ENCODE data around the gene NRF1. TPM values are rescaled to one million over a fixed set of nuclear protein-coding genes. Genes with fewer than 3 reads are reported as not detected.
A peak's percentile ranks its signal among the peaks of the same experiment; 100 is the strongest.

Gene NRF1
- total and polyA plus RNA-seq, 2 of the 8 experiments (the other 6 are each of a cell fraction or from before 2014, with no cell fraction given) = 18.2 to 21.4 TPM

DNA sequence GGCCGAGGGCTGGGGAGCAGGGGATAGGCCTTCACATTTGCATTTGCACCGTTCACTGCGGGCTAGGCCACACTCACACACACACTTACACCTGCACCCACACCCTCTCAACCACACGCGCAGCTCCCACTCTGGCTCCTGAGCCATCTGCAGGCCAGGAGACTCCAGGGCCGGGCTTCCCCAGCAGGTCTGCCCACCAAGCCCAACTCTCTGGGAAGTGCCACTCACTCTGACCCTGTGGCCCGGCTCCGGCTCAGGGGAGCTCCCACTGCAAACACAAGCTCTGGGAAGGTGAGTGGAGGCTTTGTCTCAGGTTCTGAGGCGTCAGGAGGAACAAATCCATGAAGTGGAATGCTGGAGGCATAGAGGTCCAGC lies 157.9 kb downstream of the NRF1 start:
- WGBS, 2 experiments (ENCODE audit: extremely low coverage in 1 of 2, insufficient coverage in 1 of 2, insufficient read length in 1 of 2, insufficient replicate concordance in 2 of 2, low coverage in 1 of 2, low lambda C conversion rate in 2 of 2, missing lambda C conversion rate in 1 of 2) = 99% methylated on average over 8 of the region's 9 CpGs; no CpG with 5 or more reads in 1 of the 2 experiments
- no peak overlapping the region for H2AK5ac ChIP-seq (ENCODE audit: low read depth, low read length)
- peaks cover 0 to 2% of the 10 kb centered on the region in 2 experiments for H4K20me1 ChIP-seq (replicated peaks in 1 of 2; ENCODE audit: control insufficient read depth in 1 of 2, insufficient read depth in 2 of 2, low read length in 2 of 2)
- no peak overlapping the region for H2BK15ac ChIP-seq (ENCODE audit: low read length)
- peaks cover under 1 to 17% of the 10 kb centered on the region in 2 experiments; a peak in 2 of 4 replicates for H3K79me2 ChIP-seq (ENCODE audit: control insufficient read depth in 1 of 2, insufficient read depth in 2 of 2, low read length in 2 of 2)
- ChIA-PET CTCF (ENCODE audit: partially characterized antibody) (interaction anchor here (0.7 to 2.1 kb wide), 3 partner anchors 9 to 294 kb away, joined by 3 to 7 read pairs (median 3); no protein-coding TSS in a partner anchor), POLR2A (ENCODE audit: partially characterized antibody) (interaction anchor here (1.0 to 4.7 kb wide), 2 partner anchors 10 to 15 kb away, joined by 3 to 33 read pairs; no protein-coding TSS in a partner anchor)
- no peak overlapping the region for H2BK12ac ChIP-seq (ENCODE audit: low read depth, low read length)
- H3K14ac ChIP-seq (ENCODE audit: insufficient read length) = no peak overlapping the region
- no peak overlapping the region for H2BK120ac ChIP-seq (replicated peaks; ENCODE audit: low read depth, low read length)
- H3K27ac ChIP-seq (ENCODE audit: low read depth, low read length) = no peak overlapping the region
- no peaks in the 10 kb centered on the region; the same call in 1 of the 2 replicates for H3K23me2 ChIP-seq (ENCODE audit: low read depth, low read length)
- H3K9ac ChIP-seq (replicated peaks in 1 of 4; ENCODE audit: extremely low read depth in 1 of 4, low read depth in 3 of 4, low read length in 3 of 4) = no peak overlapping the region
- no peak overlapping the region for H3K56ac ChIP-seq (replicated peaks; ENCODE audit: insufficient read length, low read depth, low read length)
- no peak overlapping the region for H4K91ac ChIP-seq (replicated peaks; ENCODE audit: insufficient read length, low read length)
- H3K4me1 ChIP-seq (replicated peaks in 1 of 4; ENCODE audit: control insufficient read depth in 3 of 4, insufficient read depth in 4 of 4, low read length in 3 of 4) = peaks cover 3 to 46% (median 28%) of the 10 kb centered on the region in 4 experiments
- H2BK20ac ChIP-seq (ENCODE audit: low read length) = no peak overlapping the region
- peak overlapping the region; percentile 91; the same call in 1 of the 2 replicates for H2BK5ac ChIP-seq (ENCODE audit: low read depth, low read length)
- no peaks in the 10 kb centered on the region for H3K9me3 ChIP-seq (ENCODE audit: insufficient read depth in 2 of 2, low read depth in 1 of 2, low read length in 1 of 2)
- H4K8ac ChIP-seq (ENCODE audit: extremely low read depth, insufficient read depth, low read length) = no peak overlapping the region
- DNase-seq (ENCODE audit: low read depth in 1 of 2, low spot score in 2 of 2) = no peak
- no peak overlapping the region for H3K4me2 ChIP-seq (ENCODE audit: insufficient read depth in 1 of 2, low read depth in 2 of 2, low read length in 2 of 2)
- H3K4me3 ChIP-seq (ENCODE audit: extremely low read depth in 1 of 4, insufficient read depth in 2 of 4, low read depth in 3 of 4, low read length in 4 of 4) = no peak overlapping the region
- peaks cover 23% of the 10 kb centered on the region for H3K79me1 ChIP-seq (ENCODE audit: low read depth, low read length)
- no peak for FAIRE-seq
- H4K5ac ChIP-seq (ENCODE audit: insufficient read length, low read depth, low read length) = no peak overlapping the region
- H3K23ac ChIP-seq (ENCODE audit: insufficient read length) = no peak overlapping the region
- H2AFZ ChIP-seq (ENCODE audit: low read length) = no peak overlapping the region
- peaks cover 0 to 3% (median 2%) of the 10 kb centered on the region in 4 experiments; a peak in 3 of 7 replicates for H3K27me3 ChIP-seq (replicated peaks in 1 of 4; ENCODE audit: control insufficient read depth in 3 of 4, extremely low read depth in 1 of 4, insufficient read depth in 3 of 4, low read length in 3 of 4)
- no peak overlapping the region for H3K4ac ChIP-seq (replicated peaks; ENCODE audit: insufficient read length, low read depth, low read length)
- peaks cover 0 to 9% (median 0%) of the 10 kb centered on the region in 4 experiments; a peak in 1 of 8 replicates for H3K36me3 ChIP-seq (ENCODE audit: control insufficient read depth in 2 of 4, insufficient read depth in 4 of 4, low read length in 3 of 4)
- H3K18ac ChIP-seq (ENCODE audit: extremely low read depth, low read length) = no peak overlapping the region
- TF ChIP-seq NRF1 (IDR thresholded peaks at IDR 0.05; ENCODE audit: low read depth, low read length) (no peak), RFX5 (IDR thresholded peaks at IDR 0.05; ENCODE audit: borderline replicate concordance, low read depth, low read length) (no peak), TBP (IDR thresholded peaks at IDR 0.05; ENCODE audit: low read depth, low read length) (no peak), SIX5 (IDR thresholded peaks at IDR 0.05; ENCODE audit: low read depth, low read length) (no peak), CTBP2 (IDR thresholded peaks at IDR 0.05; ENCODE audit: borderline replicate concordance, insufficient read depth, insufficient read length, low read length) (no peak), EGR1 (IDR thresholded peaks at IDR 0.05; ENCODE audit: borderline replicate concordance, low read depth, low read length) (no peak), BCL11A (IDR thresholded peaks at IDR 0.05; ENCODE audit: low read depth in 2 of 2, low read length in 2 of 2) (no peak), POLR2AphosphoS5 (IDR thresholded peaks at IDR 0.05; ENCODE audit: low read depth, low read length) (no peak), CBX5 (IDR thresholded peaks at IDR 0.05; ENCODE audit: low read depth, low read length) (no peak)
- TF ChIP-seq, protein P1, sequence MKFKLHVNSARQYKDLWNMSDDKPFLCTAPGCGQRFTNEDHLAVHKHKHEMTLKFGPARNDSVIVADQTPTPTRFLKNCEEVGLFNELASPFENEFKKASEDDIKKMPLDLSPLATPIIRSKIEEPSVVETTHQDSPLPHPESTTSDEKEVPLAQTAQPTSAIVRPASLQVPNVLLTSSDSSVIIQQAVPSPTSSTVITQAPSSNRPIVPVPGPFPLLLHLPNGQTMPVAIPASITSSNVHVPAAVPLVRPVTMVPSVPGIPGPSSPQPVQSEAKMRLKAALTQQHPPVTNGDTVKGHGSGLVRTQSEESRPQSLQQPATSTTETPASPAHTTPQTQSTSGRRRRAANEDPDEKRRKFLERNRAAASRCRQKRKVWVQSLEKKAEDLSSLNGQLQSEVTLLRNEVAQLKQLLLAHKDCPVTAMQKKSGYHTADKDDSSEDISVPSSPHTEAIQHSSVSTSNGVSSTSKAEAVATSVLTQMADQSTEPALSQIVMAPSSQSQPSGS (IDR thresholded peaks at IDR 0.05; ENCODE audit: low read length) = no peak
